GM12878 (cell line): ENCODE measurements around the gene VASP. TPM values are rescaled to one million over a fixed set of nuclear protein-coding genes. Genes with fewer than 3 reads are reported as not detected.
A peak's percentile ranks its signal among the peaks of the same experiment; 100 is the strongest.

Source experiments
- ATAC-seq: fragments of 200-7000 bp; cut with Tn5 transposase; 3 replicates; pipeline ENCODE4 v1.9.1; 2020; ENCODE audit warnings: mild to moderate bottlenecking, moderate library complexity
- BruUV-seq: library from RNA; stranded (reverse); fragments of 400-500 nt; replicated peaks from 2 replicates; lab custom pipeline; 2021; lab: Mats Ljungman, UMichigan
- CTCF ChIA-PET: fragments of 300-600 bp; sonication (Branson Sonifier 250); formaldehyde crosslinking; extraction: SDS; loops from one replicate; lab custom pipeline; 2021; ENCODE audit warnings: inconsistent platforms; lab: Yijun Ruan, JAX
- POLR2A ChIA-PET: fragments of 350-600 bp; formaldehyde crosslinking; extraction: SDS; loops from one replicate; lab custom pipeline; 2021; ENCODE audit warnings: inconsistent platforms; lab: Charles Lee
- RAD21 ChIA-PET: fragments of 300-600 bp; sonication (Branson Sonifier 250); formaldehyde crosslinking; loops from one replicate; lab custom pipeline; 2023; ENCODE audit warnings: antibody characterized with exemption; ENCODE audit not compliant: unreplicated experiment; lab: Charles Lee
- SMC1A ChIA-PET: fragments of 300-600 bp; sonication (Branson Sonifier 250); formaldehyde crosslinking; loops from one replicate; lab custom pipeline; 2023; ENCODE audit not compliant: unreplicated experiment, uncharacterized antibody; lab: Charles Lee
- DNase-seq: peaks from one replicate; pipeline ENCODE4 v3.0.0-alpha.2; 2011; ENCODE audit warnings: low read depth, low spot score
- FAIRE-seq: peaks from 3 replicates; lab custom pipeline; 2011; peaks lifted over from hg19 to GRCh38; lab: Jason Lieb, UNC
- H2AFZ ChIP-seq: 2 replicates; pipeline ENCODE4 v1.6.0; 2011; ENCODE audit warnings: low read depth, low read length, control low read depth; ENCODE audit not compliant: control insufficient read depth
- H3K27ac ChIP-seq: 2 replicates; pipeline ENCODE4 v1.5.1; 2011; ENCODE audit warnings: control low read depth; ENCODE audit not compliant: control insufficient read depth, insufficient read depth
- H3K27me3 ChIP-seq, 2 experiments: replicated peaks in 1 of 2; 2 replicates each; pipeline versions ENCODE4 v1.6.0 to v1.6.1; 2011; ENCODE audit warnings: low read length in 1 of 2; ENCODE audit not compliant: control insufficient read depth in 2 of 2, insufficient read depth in 2 of 2
- H3K36me3 ChIP-seq, 2 experiments: 2 replicates each; pipeline ENCODE4 v1.5.1; 2011; ENCODE audit warnings: low read length in 1 of 2; ENCODE audit not compliant: control insufficient read depth in 2 of 2, insufficient read depth in 2 of 2
- H3K4me1 ChIP-seq: 2 replicates; pipeline ENCODE4 v1.6.1; 2011; ENCODE audit warnings: mild to moderate bottlenecking, low read length, moderate library complexity, mixed read lengths; ENCODE audit not compliant: control insufficient read depth, insufficient read depth
- H3K4me2 ChIP-seq: 2 replicates; pipeline ENCODE4 v1.6.0; 2011; ENCODE audit warnings: control low read depth; ENCODE audit not compliant: control insufficient read depth, insufficient read depth
- H3K4me3 ChIP-seq: fragments of 200-600 bp; sonication (generic); 2 replicates; pipeline ENCODE4 v1.5.1; 2016
- H3K79me2 ChIP-seq: 2 replicates; pipeline ENCODE4 v1.6.0; 2011; ENCODE audit warnings: low read length; ENCODE audit not compliant: control insufficient read depth, insufficient read depth
- H3K9ac ChIP-seq: 2 replicates; pipeline ENCODE4 v1.8.0; 2011; ENCODE audit warnings: low read length, control low read depth, mixed read lengths; ENCODE audit not compliant: control insufficient read depth, insufficient read depth
- H3K9me3 ChIP-seq: replicated peaks from 3 replicates; pipeline ENCODE4 v1.5.1; 2011; ENCODE audit warnings: mild to moderate bottlenecking, low read length; ENCODE audit not compliant: control insufficient read depth, insufficient read depth
- H4K20me1 ChIP-seq: 2 replicates; pipeline ENCODE4 v1.6.0; 2011; ENCODE audit not compliant: control insufficient read depth, insufficient read depth
- BMI1 ChIP-seq: fragments of 450-650 bp; IDR thresholded peaks from 2 replicates; pipeline ENCODE4 v1.6.1; 2016; ENCODE audit warnings: mild to moderate bottlenecking, moderate library complexity, borderline replicate concordance
- EP300 ChIP-seq, 2 experiments: fragments of 150-350 bp in 1 of 2; IDR thresholded peaks; 2 replicates each; pipeline ENCODE4 v1.6.1; 2011 to 2012; ENCODE audit warnings: low read depth in 2 of 2, low read length in 2 of 2, borderline replicate concordance in 1 of 2, improper control_type of control experiment in 1 of 2, inconsistent platforms in 1 of 2; ENCODE audit not compliant: control insufficient read depth in 1 of 2
- IRF3 ChIP-seq: fragments of 450-650 bp; IDR thresholded peaks from 2 replicates; pipeline ENCODE4 v1.6.1; 2014; ENCODE audit warnings: mild to moderate bottlenecking
- JUND ChIP-seq: IDR thresholded peaks from 2 replicates; pipeline ENCODE4 v1.6.1; 2012; ENCODE audit warnings: low read depth, mild to moderate bottlenecking, low read length, improper control_type of control experiment, moderate library complexity
- KAT2A ChIP-seq: conservative IDR thresholded peaks from 2 replicates; pipeline ENCODE4 v1.6.1; 2011; ENCODE audit warnings: low read depth, low read length; ENCODE audit not compliant: control insufficient read depth
- LARP7 ChIP-seq: fragments of 450-650 bp; IDR thresholded peaks from 2 replicates; pipeline ENCODE4 v1.6.1; 2017; ENCODE audit warnings: mild to moderate bottlenecking
- MXI1 ChIP-seq: fragments of 150-350 bp; IDR thresholded peaks from 2 replicates; pipeline ENCODE4 v1.6.1; 2011; ENCODE audit warnings: low read depth, mild to moderate bottlenecking, inconsistent platforms, low read length, improper control_type of control experiment
- PAX8 ChIP-seq: fragments of 450-650 bp; IDR thresholded peaks from 2 replicates; pipeline ENCODE4 v1.6.1; 2017; ENCODE audit warnings: mild to moderate bottlenecking, moderate library complexity
- SP1 ChIP-seq: IDR thresholded peaks from one replicate; pipeline ENCODE4 v1.6.1; 2011; ENCODE audit warnings: low read depth, low read length
- TAF1 ChIP-seq: IDR thresholded peaks from 2 replicates; pipeline ENCODE4 v1.6.1; 2011; ENCODE audit warnings: mild to moderate bottlenecking, low read depth, low read length, borderline replicate concordance
- WGBS: methylation state at CpG from one replicate; pipeline ENCODE4 v1.1.6; 2016; ENCODE audit warnings: low lambda C conversion rate; ENCODE audit not compliant: insufficient replicate concordance, insufficient coverage; ENCODE audit errors: missing lambda C conversion rate; 5-methylcytosine and 5-hydroxymethylcytosine counted together
- in situ Hi-C: fragments of 300-500 bp; cut with MboI; formaldehyde crosslinking; loops from 9 replicates; pipeline ENCODE4 v1.14.3; 2018; ENCODE audit warnings: mixed read lengths
- intact Hi-C: fragments of 100-400 bp; cut with micrococcal nuclease; formaldehyde crosslinking; loops from one replicate; pipeline ENCODE4 v1.14.2; 2022; ENCODE audit not compliant: unreplicated experiment
- polyA plus RNA-seq, 11 experiments: library from polyadenylated mRNA; depleted of rRNA in 4 of 11; unstranded in 6 of 11; stranded (reverse) in 5 of 11; fragments of >200 nt; fragmentation: Nextera tagmentation in 4 of 11; fragmentation: Illumina TruSeq in 1 of 11; extraction: Ambion mirVana in 4 of 11; extraction: Trizol in 1 of 11; gene quantifications; 1 replicate in 1 of 11; 2 replicates in 10 of 11; pipeline versions ENCODE4 v1.2.1 to v1.2.3, GENCODE V29; 2011 to 2016; ENCODE audit warnings: inconsistent platforms in 2 of 11, missing spikeins in 2 of 11, low read depth in 1 of 11
- total RNA-seq, 4 experiments: library from RNA; depleted of rRNA in 3 of 4; stranded (reverse); fragments of >200 nt in 3 of 4; fragmentation: Illumina TruSeq in 1 of 4; extraction: Trizol in 1 of 4; gene quantifications; 2 replicates each; pipeline versions ENCODE4 v1.2.1 to v1.2.3, GENCODE V29; 2013 to 2021
- TF ChIP-seq, protein P1 (sequence below), 3 experiments: IDR thresholded peaks in 2 of 3; conservative IDR thresholded peaks in 1 of 3; 2 replicates each; pipeline ENCODE4 v1.5.1; 2011; ENCODE audit warnings: low read depth in 3 of 3, low read length in 3 of 3, mild to moderate bottlenecking in 3 of 3, control low read depth in 2 of 3, moderate library complexity in 2 of 3, inconsistent platforms in 1 of 3, mixed read lengths in 1 of 3; ENCODE audit not compliant: control insufficient read depth in 2 of 3, insufficient read depth in 1 of 3; ENCODE audit errors: extremely low read depth in 1 of 3
- TF ChIP-seq, protein P2 (sequence below): IDR thresholded peaks from 2 replicates; pipeline ENCODE4 v1.6.1; 2012; ENCODE audit warnings: low read length, inconsistent platforms

VASP gene
- total and polyA plus RNA-seq, 10 of the 15 experiments (the other 5 are each of a cell fraction or from before 2014, with no cell fraction given): 19.5 to 298 (median 84.8) TPM

GRCh38 chr19:45469132-45469944 is 37.9 kb upstream of the VASP start:
- peak; percentile 78 for DNase-seq
- FAIRE-seq: peak; percentile 99
- ChIA-PET RAD21 (interaction anchor here (0.5 to 4.3 kb wide), 12 partner anchors 8 to 172 kb away, joined by 3 to 64 read pairs (median 4); partner anchors contain the start of gene PPP1R13L), POLR2A (interaction anchor here (0.6 to 2.3 kb wide), 22 partner anchors 10 to 351 kb away, joined by 3 to 13 read pairs (median 4); partner anchors contain the start of genes ERCC1, PPP1R13L and QPCTL), SMC1A (interaction anchor here (0.8 to 4.8 kb wide), 9 partner anchors 9 to 174 kb away, joined by 3 to 52 read pairs (median 3); no protein-coding TSS in a partner anchor), CTCF (interaction anchor here (0.6 to 5.2 kb wide), 12 partner anchors 9 to 329 kb away, joined by 3 to 71 read pairs (median 6); no protein-coding TSS in a partner anchor)
- intact Hi-C loops (loop anchor here (2.0 kb wide), 1 partner anchor 19 kb away; no protein-coding TSS in a partner anchor), in situ Hi-C loops (loop anchor here (25.0 kb wide), 1 partner anchor 1707 kb away; the partner anchor contains the start of gene SMG9)
- H3K79me2 ChIP-seq: no peaks in the 10 kb centered on the region
- H3K4me1 ChIP-seq: peaks cover 14% of the 10 kb centered on the region
- H2AFZ ChIP-seq: peak overlapping the region; percentile 96
- H3K4me3 ChIP-seq: peak overlapping the region; percentile 82
- peak overlapping the region; percentile 100 for H3K4me2 ChIP-seq
- ATAC-seq: peak; percentile 87
- 1% methylated on average over 66 of the region's 66 CpGs for WGBS
- BruUV-seq: no TSS peak
- H3K9ac ChIP-seq: peak overlapping the region; percentile 79
- H3K27me3 ChIP-seq: peaks cover 0 to 2% of the 10 kb centered on the region in 2 experiments; a peak in 2 of 4 replicates
- peaks cover 3% of the 10 kb centered on the region; the same call in 1 of the 2 replicates for H4K20me1 ChIP-seq
- peak overlapping the region; percentile 91 for H3K27ac ChIP-seq
- no peaks in the 10 kb centered on the region for H3K36me3 ChIP-seq
- H3K9me3 ChIP-seq: no peaks in the 10 kb centered on the region
- TF ChIP-seq, protein P1, sequence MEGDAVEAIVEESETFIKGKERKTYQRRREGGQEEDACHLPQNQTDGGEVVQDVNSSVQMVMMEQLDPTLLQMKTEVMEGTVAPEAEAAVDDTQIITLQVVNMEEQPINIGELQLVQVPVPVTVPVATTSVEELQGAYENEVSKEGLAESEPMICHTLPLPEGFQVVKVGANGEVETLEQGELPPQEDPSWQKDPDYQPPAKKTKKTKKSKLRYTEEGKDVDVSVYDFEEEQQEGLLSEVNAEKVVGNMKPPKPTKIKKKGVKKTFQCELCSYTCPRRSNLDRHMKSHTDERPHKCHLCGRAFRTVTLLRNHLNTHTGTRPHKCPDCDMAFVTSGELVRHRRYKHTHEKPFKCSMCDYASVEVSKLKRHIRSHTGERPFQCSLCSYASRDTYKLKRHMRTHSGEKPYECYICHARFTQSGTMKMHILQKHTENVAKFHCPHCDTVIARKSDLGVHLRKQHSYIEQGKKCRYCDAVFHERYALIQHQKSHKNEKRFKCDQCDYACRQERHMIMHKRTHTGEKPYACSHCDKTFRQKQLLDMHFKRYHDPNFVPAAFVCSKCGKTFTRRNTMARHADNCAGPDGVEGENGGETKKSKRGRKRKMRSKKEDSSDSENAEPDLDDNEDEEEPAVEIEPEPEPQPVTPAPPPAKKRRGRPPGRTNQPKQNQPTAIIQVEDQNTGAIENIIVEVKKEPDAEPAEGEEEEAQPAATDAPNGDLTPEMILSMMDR (IDR thresholded peaks at IDR 0.05 in 2 of 3, conservative IDR thresholded peaks at IDR 0.05 in 1 of 3; ENCODE audit: control insufficient read depth in 2 of 3, extremely low read depth in 1 of 3, insufficient read depth in 1 of 3, low read depth in 3 of 3, low read length in 3 of 3): no peak
- TF ChIP-seq JUND (no peak), PAX8 (no peak), LARP7 (peak; percentile 39; the same call in 1 of the 2 replicates), BMI1 (peak; percentile 44; the same call in 1 of the 2 replicates), KAT2A (no peak), MXI1 (peak; percentile 81; the same call in 1 of the 2 replicates), SP1 (peak; percentile 70), IRF3 (peak; percentile 29; the same call in 1 of the 2 replicates), EP300 (IDR thresholded peaks at IDR 0.05; ENCODE audit: borderline replicate concordance in 1 of 2, control insufficient read depth in 1 of 2, low read depth in 2 of 2, low read length in 2 of 2) (peak in 1 of 2 experiments; percentile 11; a peak in 1 of 4 replicates), TAF1 (0 out of 2 replicates have a peak, but pooled peaks have one; percentile 27)
- TF ChIP-seq, protein P2, sequence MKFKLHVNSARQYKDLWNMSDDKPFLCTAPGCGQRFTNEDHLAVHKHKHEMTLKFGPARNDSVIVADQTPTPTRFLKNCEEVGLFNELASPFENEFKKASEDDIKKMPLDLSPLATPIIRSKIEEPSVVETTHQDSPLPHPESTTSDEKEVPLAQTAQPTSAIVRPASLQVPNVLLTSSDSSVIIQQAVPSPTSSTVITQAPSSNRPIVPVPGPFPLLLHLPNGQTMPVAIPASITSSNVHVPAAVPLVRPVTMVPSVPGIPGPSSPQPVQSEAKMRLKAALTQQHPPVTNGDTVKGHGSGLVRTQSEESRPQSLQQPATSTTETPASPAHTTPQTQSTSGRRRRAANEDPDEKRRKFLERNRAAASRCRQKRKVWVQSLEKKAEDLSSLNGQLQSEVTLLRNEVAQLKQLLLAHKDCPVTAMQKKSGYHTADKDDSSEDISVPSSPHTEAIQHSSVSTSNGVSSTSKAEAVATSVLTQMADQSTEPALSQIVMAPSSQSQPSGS: no peak
